ENCODE data around the gene ZNF658. TPM values are rescaled to one million over a fixed set of nuclear protein-coding genes. Genes with fewer than 3 reads are reported as not detected.

The ZNF658 gene
- total RNA-seq, 1 donor from 2014 or later: 6.4 TPM

Other genes starting within 250 kb of the ZNF658 start
- gene SPATA31A3, start 91.8 kb downstream of the ZNF658 start, total RNA-seq: not detected